Natural killer cell (primary cell): ENCODE results near the gene GPC5. TPM values are rescaled to one million over a fixed set of nuclear protein-coding genes. Genes with fewer than 3 reads are reported as not detected.

Experiments
- ATAC-seq, 3 donors: fragments of 150-1000 bp in 2 of 3; fragments of 200-7000 bp in 1 of 3; cut with Tn5 transposase; 1 replicate in 1 of 3; 2 replicates in 2 of 3; pipeline ENCODE4 v1.10.0; 2021; ENCODE audit warnings: mild to moderate bottlenecking in 2 of 3, moderate library complexity in 2 of 3
- DNase-seq, 2 donors: peaks; one replicate each; pipeline versions ENCODE4 v3.0.0 to v3.0.0-alpha.2; 2013 to 2021; ENCODE audit warnings: mixed read lengths in 1 of 2
- H3K27ac ChIP-seq: one replicate; pipeline ENCODE4 v1.5.1; 2013; ENCODE audit warnings: mild to moderate bottlenecking, low read length
- H3K27me3 ChIP-seq: one replicate; pipeline ENCODE4 v1.6.1; 2013; ENCODE audit warnings: low read length; ENCODE audit not compliant: control insufficient read depth, insufficient read depth
- H3K36me3 ChIP-seq: one replicate; pipeline ENCODE4 v1.6.1; 2013; ENCODE audit warnings: low read length; ENCODE audit not compliant: control insufficient read depth, insufficient read depth
- H3K4me1 ChIP-seq: one replicate; pipeline ENCODE4 v1.6.1; 2013; ENCODE audit warnings: low read length; ENCODE audit not compliant: control insufficient read depth, insufficient read depth
- H3K4me3 ChIP-seq: one replicate; pipeline ENCODE4 v1.5.1; 2013; ENCODE audit warnings: low read length
- H3K9me3 ChIP-seq: one replicate; pipeline ENCODE4 v1.6.1; 2013; ENCODE audit warnings: low read length; ENCODE audit not compliant: control insufficient read depth, insufficient read depth
- H3K27ac Mint-ChIP-seq, 2 donors: one replicate each; pipeline ENCODE4 v1.8.0; 2022; ENCODE audit warnings: mild to moderate bottlenecking in 2 of 2, mixed read lengths in 2 of 2, moderate library complexity in 1 of 2
- H3K27me3 Mint-ChIP-seq, 2 donors: one replicate each; pipeline ENCODE4 v1.8.0; 2022; ENCODE audit warnings: low read depth in 2 of 2, mixed read lengths in 2 of 2
- H3K36me3 Mint-ChIP-seq: one replicate; pipeline ENCODE4 v1.8.0; 2022; ENCODE audit warnings: mixed read lengths
- H3K4me1 Mint-ChIP-seq, 2 donors: one replicate each; pipeline ENCODE4 v1.8.0; 2022; ENCODE audit warnings: mixed read lengths in 2 of 2
- H3K4me3 Mint-ChIP-seq: one replicate; pipeline ENCODE4 v1.8.0; 2022; ENCODE audit warnings: mild to moderate bottlenecking, moderate library complexity, mixed read lengths
- H3K9me3 Mint-ChIP-seq, 2 donors: one replicate each; pipeline ENCODE4 v1.8.0; 2022; ENCODE audit warnings: mixed read lengths in 2 of 2
- WGBS: methylation state at CpG from one replicate; pipeline ENCODE4 v1.1.7; 2013; ENCODE audit warnings: missing lambda C conversion rate; ENCODE audit not compliant: insufficient coverage; 5-methylcytosine and 5-hydroxymethylcytosine counted together
- intact Hi-C: fragments of 100-400 bp; cut with micrococcal nuclease; formaldehyde crosslinking; loops from one replicate; pipeline ENCODE4 v1.14.2; 2022
- total RNA-seq, 4 donors: library from RNA; stranded (reverse); fragments of 120-200 nt in 1 of 4; gene quantifications; one replicate each; pipeline versions ENCODE4 v1.2.3 to v1.2.4, GENCODE V29; 2013 to 2022
- TF ChIP-seq, protein P1 (sequence below): fragments of 200-600 bp; IDR thresholded peaks from one replicate; pipeline ENCODE4 v1.8.0; 2022; ENCODE audit warnings: antibody characterized with exemption

The GPC5 gene
- total RNA-seq, 3 donors from 2014 or later (not counting 1 experiment from before 2014, with no cell fraction given) = not detected

DNA sequence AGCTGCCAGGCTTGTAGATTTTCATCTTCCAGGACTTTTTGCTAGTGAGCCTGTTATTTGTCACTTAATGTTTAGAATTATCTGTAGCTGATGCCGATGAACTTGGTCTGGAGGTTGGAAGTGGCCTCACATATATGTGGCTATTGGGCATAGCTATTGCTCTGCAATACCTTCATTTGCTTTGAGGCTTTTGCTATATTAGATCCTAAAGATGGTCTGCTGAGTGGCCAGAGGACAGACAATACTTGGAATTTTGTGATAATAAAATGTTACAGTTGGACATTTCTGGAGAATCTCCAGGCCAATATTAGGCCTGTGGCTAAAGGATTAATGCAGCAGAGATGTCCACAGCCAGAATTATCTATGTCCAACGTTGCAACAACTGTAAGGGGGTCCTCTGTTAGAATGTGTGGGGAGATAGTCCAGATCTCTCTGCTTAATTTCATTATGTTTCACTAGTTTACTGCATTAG, 222.3 kb downstream of the GPC5 start:
- H3K4me3 Mint-ChIP-seq = no peak overlapping the region
- Histone ChIP-seq H3K4me1 (no peaks in the 10 kb centered on the region), H3K27me3 (no peaks in the 10 kb centered on the region), H3K36me3 (no peaks in the 10 kb centered on the region), H3K9me3 (no peaks in the 10 kb centered on the region), H3K27ac (no peak overlapping the region), H3K4me3 (no peak overlapping the region)
- no peak overlapping the region for H3K27ac Mint-ChIP-seq
- H3K9me3 Mint-ChIP-seq = peaks cover 7 to 15% of the 10 kb centered on the region in 2 donors
- no peak for DNase-seq
- intact Hi-C loops = no loop called here
- ATAC-seq = no peak
- H3K36me3 Mint-ChIP-seq = no peaks in the 10 kb centered on the region
- TF ChIP-seq, protein P1, sequence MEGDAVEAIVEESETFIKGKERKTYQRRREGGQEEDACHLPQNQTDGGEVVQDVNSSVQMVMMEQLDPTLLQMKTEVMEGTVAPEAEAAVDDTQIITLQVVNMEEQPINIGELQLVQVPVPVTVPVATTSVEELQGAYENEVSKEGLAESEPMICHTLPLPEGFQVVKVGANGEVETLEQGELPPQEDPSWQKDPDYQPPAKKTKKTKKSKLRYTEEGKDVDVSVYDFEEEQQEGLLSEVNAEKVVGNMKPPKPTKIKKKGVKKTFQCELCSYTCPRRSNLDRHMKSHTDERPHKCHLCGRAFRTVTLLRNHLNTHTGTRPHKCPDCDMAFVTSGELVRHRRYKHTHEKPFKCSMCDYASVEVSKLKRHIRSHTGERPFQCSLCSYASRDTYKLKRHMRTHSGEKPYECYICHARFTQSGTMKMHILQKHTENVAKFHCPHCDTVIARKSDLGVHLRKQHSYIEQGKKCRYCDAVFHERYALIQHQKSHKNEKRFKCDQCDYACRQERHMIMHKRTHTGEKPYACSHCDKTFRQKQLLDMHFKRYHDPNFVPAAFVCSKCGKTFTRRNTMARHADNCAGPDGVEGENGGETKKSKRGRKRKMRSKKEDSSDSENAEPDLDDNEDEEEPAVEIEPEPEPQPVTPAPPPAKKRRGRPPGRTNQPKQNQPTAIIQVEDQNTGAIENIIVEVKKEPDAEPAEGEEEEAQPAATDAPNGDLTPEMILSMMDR = no peak
- H3K4me1 Mint-ChIP-seq = no peaks in the 10 kb centered on the region
- 89% methylated on average over 1 of the region's 2 CpGs for WGBS
- H3K27me3 Mint-ChIP-seq = no peaks in the 10 kb centered on the region

DNA sequence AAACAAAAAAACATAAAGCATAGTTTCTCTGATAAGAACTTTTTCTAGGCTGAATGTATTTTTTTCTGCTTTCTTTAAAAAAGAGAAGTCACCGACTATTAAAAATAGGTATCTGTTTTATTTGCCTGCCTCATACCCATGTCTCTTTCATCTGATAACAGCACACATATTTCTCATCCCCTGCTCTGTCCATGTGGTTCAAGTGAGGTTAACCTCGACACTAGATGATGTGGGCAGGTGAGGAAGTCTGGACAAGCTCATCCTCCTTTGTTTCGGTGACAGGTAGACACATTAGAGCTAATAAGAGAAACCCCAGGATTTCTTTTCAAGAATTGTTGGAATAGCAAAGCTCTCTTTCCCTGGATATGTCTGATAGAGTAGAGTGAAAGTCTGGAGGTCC, 222.7 kb downstream of the GPC5 start:
- H3K27me3 ChIP-seq = no peaks in the 10 kb centered on the region
- H3K9me3 ChIP-seq = no peaks in the 10 kb centered on the region
- TF ChIP-seq, protein P1 = no peak
- no peaks in the 10 kb centered on the region for H3K4me1 ChIP-seq
- Mint-ChIP-seq H3K36me3 (no peaks in the 10 kb centered on the region), H3K27me3 (no peaks in the 10 kb centered on the region), H3K27ac (no peak overlapping the region), H3K4me1 (no peaks in the 10 kb centered on the region), H3K9me3 (peaks cover 7 to 15% of the 10 kb centered on the region in 2 donors), H3K4me3 (no peak overlapping the region)
- no peak overlapping the region for H3K27ac ChIP-seq
- DNase-seq (no peak), ATAC-seq (no peak)
- H3K36me3 ChIP-seq = no peaks in the 10 kb centered on the region
- intact Hi-C loops = no loop called here
- H3K4me3 ChIP-seq = no peak overlapping the region
- WGBS = 58% methylated on average over 2 of the region's 3 CpGs

DNA sequence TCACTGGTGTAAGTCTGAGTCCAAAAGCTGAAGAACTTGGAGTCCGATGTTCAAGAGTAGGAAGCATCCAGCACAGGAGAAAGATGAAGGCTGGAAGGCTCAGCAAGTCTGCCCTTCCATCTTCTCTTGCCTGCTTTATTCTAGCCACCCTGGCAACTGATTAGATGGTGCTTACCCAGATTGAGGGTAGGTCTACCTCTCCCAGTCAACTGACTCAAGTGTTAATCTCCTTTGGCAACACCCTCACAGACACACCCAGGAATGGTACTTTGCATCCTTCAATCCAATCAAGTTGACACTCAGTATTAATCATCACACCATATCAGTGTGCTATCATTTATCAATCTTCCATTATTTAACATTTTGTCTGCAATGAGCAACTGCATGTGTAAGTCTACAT, 223.5 kb downstream of the GPC5 start:
- H3K27me3 ChIP-seq = no peaks in the 10 kb centered on the region
- intact Hi-C loops = no loop called here
- peaks cover 7 to 14% of the 10 kb centered on the region in 2 donors for H3K9me3 Mint-ChIP-seq
- H3K27ac ChIP-seq = no peak overlapping the region
- no peak overlapping the region for H3K4me3 ChIP-seq
- no peaks in the 10 kb centered on the region for H3K36me3 Mint-ChIP-seq
- no peaks in the 10 kb centered on the region for H3K4me1 Mint-ChIP-seq
- 88% methylated on average over 1 of the region's 1 CpG for WGBS
- H3K9me3 ChIP-seq = no peaks in the 10 kb centered on the region
- H3K36me3 ChIP-seq = no peaks in the 10 kb centered on the region
- no peaks in the 10 kb centered on the region for H3K27me3 Mint-ChIP-seq
- ATAC-seq (no peak), DNase-seq (no peak)
- TF ChIP-seq, protein P1 = no peak
- no peaks in the 10 kb centered on the region for H3K4me1 ChIP-seq
- no peak overlapping the region for H3K27ac Mint-ChIP-seq
- H3K4me3 Mint-ChIP-seq = no peak overlapping the region

DNA sequence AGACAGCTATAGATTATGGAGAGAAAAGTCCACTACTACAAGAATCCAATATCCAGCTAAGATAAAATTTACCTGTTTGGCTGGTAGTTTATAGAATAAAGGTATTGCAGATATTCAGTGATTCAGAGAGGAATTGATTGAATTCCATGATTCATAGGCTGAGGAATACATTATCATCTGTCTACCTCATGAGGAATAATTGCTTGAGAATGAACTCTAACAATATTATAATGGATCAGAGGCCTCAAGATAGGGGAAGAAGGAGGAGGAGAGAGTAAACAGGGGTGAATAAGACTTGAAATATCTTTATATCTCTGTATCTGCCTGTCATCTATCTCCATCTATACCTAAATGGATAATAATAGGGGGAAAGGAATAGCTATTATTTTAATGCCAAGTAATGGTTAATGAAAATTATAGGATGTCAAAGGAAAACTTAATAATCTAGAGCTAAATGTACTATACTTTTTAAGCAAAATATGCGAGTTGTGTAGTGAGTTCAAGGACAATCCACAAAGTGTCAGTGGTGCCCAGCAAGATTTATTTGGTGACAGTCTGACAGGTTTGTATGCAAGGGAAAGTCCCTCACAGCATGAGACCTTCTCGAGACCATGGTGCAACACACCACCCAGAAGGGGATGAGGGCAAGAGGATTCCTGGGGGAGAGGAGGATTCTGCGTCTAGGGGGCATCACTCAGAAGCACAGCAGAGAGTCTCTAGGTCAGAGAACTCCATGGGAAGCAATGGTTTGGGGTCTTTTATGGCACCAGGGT, 224.5 kb downstream of the GPC5 start:
- Mint-ChIP-seq H3K4me3 (no peak overlapping the region), H3K27ac (no peak overlapping the region), H3K4me1 (no peaks in the 10 kb centered on the region), H3K27me3 (no peaks in the 10 kb centered on the region), H3K9me3 (peaks cover 7 to 11% of the 10 kb centered on the region in 2 donors), H3K36me3 (no peaks in the 10 kb centered on the region)
- intact Hi-C loops = no loop called here
- DNase-seq = no peak
- TF ChIP-seq, protein P1 = no peak
- no peaks in the 10 kb centered on the region for H3K9me3 ChIP-seq
- no peaks in the 10 kb centered on the region for H3K27me3 ChIP-seq
- H3K27ac ChIP-seq = no peak overlapping the region
- H3K4me3 ChIP-seq = no peak overlapping the region
- 88% methylated on average over 3 of the region's 3 CpGs for WGBS
- no peaks in the 10 kb centered on the region for H3K4me1 ChIP-seq
- ATAC-seq = no peak
- no peaks in the 10 kb centered on the region for H3K36me3 ChIP-seq
